ENCODE results near the gene TMEM215. TPM values are rescaled to one million over a fixed set of nuclear protein-coding genes. Genes with fewer than 3 reads are reported as not detected.

The TMEM215 gene
- total and polyA plus RNA-seq, 9 donors, result 0.05 to 0.69 (median 0.30) TPM; not detected in 3

DNA sequence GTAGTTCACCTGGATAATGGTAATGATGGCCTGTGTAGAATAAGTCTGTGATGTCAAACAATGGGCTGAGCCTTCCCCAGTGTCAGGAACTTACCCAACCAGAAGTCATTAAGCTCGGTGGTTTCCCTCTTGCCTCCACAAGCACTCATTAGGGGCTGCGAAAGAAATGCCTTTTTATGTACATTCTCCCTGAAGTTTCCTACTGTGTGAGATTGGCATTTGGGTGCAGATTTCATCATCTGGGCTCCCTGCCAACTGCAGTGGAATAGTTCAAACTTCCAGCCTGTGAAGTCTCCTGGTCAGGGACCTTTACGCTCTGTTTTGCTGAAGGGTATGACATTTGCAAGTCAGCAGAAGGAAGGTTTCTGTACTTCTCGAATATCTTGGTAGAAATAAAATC is 41.6 kb upstream of the TMEM215 start:
- Histone ChIP-seq H3K4me1 (ENCODE audit: insufficient read depth) (no peaks in the 10 kb centered on the region), H3K9me3 (no peaks in the 10 kb centered on the region), H3K36me3 (no peaks in the 10 kb centered on the region), H3K27ac (no peak overlapping the region), H3K27me3 (no peaks in the 10 kb centered on the region), H3K4me3 (no peak overlapping the region)
- no peak for TF ChIP-seq EP300 (IDR thresholded peaks at IDR 0.05)
- no peak for TF ChIP-seq POLR2A (IDR thresholded peaks at IDR 0.05)
- TF ChIP-seq, protein P1, sequence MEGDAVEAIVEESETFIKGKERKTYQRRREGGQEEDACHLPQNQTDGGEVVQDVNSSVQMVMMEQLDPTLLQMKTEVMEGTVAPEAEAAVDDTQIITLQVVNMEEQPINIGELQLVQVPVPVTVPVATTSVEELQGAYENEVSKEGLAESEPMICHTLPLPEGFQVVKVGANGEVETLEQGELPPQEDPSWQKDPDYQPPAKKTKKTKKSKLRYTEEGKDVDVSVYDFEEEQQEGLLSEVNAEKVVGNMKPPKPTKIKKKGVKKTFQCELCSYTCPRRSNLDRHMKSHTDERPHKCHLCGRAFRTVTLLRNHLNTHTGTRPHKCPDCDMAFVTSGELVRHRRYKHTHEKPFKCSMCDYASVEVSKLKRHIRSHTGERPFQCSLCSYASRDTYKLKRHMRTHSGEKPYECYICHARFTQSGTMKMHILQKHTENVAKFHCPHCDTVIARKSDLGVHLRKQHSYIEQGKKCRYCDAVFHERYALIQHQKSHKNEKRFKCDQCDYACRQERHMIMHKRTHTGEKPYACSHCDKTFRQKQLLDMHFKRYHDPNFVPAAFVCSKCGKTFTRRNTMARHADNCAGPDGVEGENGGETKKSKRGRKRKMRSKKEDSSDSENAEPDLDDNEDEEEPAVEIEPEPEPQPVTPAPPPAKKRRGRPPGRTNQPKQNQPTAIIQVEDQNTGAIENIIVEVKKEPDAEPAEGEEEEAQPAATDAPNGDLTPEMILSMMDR (IDR thresholded peaks at IDR 0.05), result no peak
- 56 to 68% (median 60%) methylated on average over 4 of the region's 4 CpGs for WGBS, 3 donors
- intact Hi-C loops (cut with DNase I), result no loop called here
- DNase-seq, result no peak

DNA sequence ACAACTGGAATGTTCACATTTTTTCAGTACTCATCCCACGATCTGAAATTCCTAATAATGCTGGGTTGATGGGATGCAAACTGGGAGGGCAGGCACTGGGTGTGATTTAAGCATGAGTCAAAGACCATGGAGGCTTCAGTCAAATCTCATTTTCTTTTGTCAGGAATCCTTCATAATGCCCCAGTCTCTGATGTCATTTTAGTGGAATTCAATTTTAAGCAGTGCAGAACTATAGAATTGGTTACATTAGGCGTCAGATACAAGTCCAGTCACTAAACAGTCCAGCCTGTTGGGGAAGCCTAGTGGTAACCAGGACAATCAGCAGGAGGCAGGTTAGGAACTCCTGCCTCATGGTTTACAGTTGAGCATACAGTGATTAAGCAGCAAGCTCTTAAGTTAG is 41.0 kb upstream of the TMEM215 start:
- Histone ChIP-seq H3K9me3 (no peaks in the 10 kb centered on the region), H3K36me3 (no peaks in the 10 kb centered on the region), H3K4me1 (ENCODE audit: insufficient read depth) (no peaks in the 10 kb centered on the region), H3K27ac (no peak overlapping the region), H3K4me3 (no peak overlapping the region), H3K27me3 (no peaks in the 10 kb centered on the region)
- no peak for DNase-seq
- TF ChIP-seq POLR2A (IDR thresholded peaks at IDR 0.05) (no peak), EP300 (IDR thresholded peaks at IDR 0.05) (no peak)
- TF ChIP-seq, protein P1 (IDR thresholded peaks at IDR 0.05), result no peak
- intact Hi-C loops (cut with DNase I), result no loop called here
- WGBS, 3 donors, result 43 to 49% (median 45%) methylated on average over 2 of the region's 2 CpGs

DNA sequence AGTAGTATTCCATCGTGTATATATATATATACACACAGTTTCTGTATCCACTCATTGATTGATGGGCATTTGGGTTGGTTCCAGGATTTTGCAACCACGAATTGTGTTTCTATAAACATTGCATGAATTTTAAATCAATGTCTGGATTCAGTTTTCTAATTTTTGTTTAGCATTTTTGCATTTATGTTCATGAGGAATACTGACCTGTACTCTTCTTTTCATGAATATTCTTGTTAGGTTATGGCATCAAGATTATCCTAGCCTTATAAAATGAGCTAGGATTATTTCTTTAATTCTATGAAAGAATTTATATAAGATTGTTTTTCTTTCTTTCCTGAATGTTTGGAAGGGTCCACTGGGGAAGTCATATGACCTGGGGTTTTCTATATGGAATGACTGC is 35.3 kb upstream of the TMEM215 start:
- Histone ChIP-seq H3K4me1 (ENCODE audit: insufficient read depth) (no peaks in the 10 kb centered on the region), H3K4me3 (no peak overlapping the region), H3K9me3 (no peaks in the 10 kb centered on the region), H3K36me3 (no peaks in the 10 kb centered on the region), H3K27me3 (no peaks in the 10 kb centered on the region), H3K27ac (no peak overlapping the region)
- DNase-seq, result no peak
- WGBS, 3 donors, result 73 to 84% (median 77%) methylated on average over 2 of the region's 2 CpGs
- intact Hi-C loops (cut with DNase I), result no loop called here
- no peak for TF ChIP-seq POLR2A (IDR thresholded peaks at IDR 0.05)
- TF ChIP-seq, protein P1 (IDR thresholded peaks at IDR 0.05), result no peak

DNA sequence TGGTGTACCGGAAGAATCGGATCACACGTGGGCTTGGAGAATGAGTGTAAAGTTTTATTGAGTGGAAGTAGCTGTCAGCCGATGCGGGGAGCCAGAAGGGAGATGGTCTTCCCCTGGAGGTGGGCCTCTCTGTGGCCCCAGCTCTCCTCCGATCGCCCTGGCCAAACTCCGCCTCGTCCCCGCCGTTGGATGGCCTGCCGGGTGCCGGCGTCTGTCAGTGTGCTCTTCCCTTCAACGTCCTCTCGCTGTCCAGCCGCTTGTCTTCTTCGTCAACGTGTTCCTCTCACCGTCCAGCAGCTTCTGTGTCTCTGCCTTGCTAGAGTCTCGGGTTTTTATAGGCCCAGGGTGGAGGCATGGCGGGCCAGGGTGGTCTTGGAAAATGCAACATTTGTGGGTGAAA is 27.6 kb upstream of the TMEM215 start:
- H3K4me1 ChIP-seq (ENCODE audit: insufficient read depth), result no peaks in the 10 kb centered on the region
- no peaks in the 10 kb centered on the region for H3K36me3 ChIP-seq
- H3K9me3 ChIP-seq, result no peaks in the 10 kb centered on the region
- no peak overlapping the region for H3K4me3 ChIP-seq
- no peak for DNase-seq
- no peaks in the 10 kb centered on the region for H3K27me3 ChIP-seq
- 89 to 93% (median 91%) methylated on average over 22 of the region's 22 CpGs for WGBS, 3 donors
- H3K27ac ChIP-seq, result no peak overlapping the region
- intact Hi-C loops (cut with DNase I), result no loop called here
- TF ChIP-seq, protein P1 (IDR thresholded peaks at IDR 0.05), result no peak
- TF ChIP-seq POLR2A (IDR thresholded peaks at IDR 0.05), result no peak
- TF ChIP-seq EP300 (IDR thresholded peaks at IDR 0.05), result no peak

DNA sequence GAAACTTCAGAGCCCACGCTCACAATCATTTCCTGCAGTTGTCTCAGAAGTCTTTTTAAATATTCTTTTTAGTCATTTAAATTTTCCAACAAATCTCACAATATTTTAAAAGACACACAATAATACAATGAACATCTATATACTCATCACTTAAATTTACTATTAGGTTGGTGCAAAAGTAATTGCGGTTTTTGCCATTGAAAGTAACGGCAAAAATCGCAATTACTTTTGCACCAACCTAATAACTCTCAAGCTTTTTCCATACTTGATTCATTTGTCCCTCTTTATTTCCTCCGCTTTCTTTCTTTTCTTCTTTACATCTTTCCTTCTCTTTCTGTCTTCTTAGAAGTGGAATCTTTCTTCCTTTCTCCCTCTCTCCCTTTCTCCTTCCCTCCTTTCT is 19.2 kb upstream of the TMEM215 start:
- TF ChIP-seq EP300 (IDR thresholded peaks at IDR 0.05) (no peak), POLR2A (IDR thresholded peaks at IDR 0.05) (no peak)
- TF ChIP-seq, protein P1 (IDR thresholded peaks at IDR 0.05), result no peak
- Histone ChIP-seq H3K4me1 (ENCODE audit: insufficient read depth) (no peaks in the 10 kb centered on the region), H3K4me3 (no peak overlapping the region), H3K27ac (no peak overlapping the region), H3K9me3 (no peaks in the 10 kb centered on the region), H3K36me3 (no peaks in the 10 kb centered on the region), H3K27me3 (no peaks in the 10 kb centered on the region)
- WGBS, 3 donors, result 90 to 95% (median 94%) methylated on average over 5 of the region's 5 CpGs
- no peak for DNase-seq
- intact Hi-C loops (cut with DNase I), result no loop called here
